BJ (cell line): Measurements from ENCODE around the gene VWDE. TPM values are rescaled to one million over a fixed set of nuclear protein-coding genes. Genes with fewer than 3 reads are reported as not detected.

Experiments
- CTCF ChIA-PET: fragments of 350-600 bp; formaldehyde crosslinking; extraction: SDS; loops from one replicate; lab custom pipeline; 2021; ENCODE audit warnings: antibody characterized with exemption, inconsistent platforms; lab: Yijun Ruan, JAX
- POLR2A ChIA-PET: fragments of 300-600 bp; sonication (Branson Sonifier 250); formaldehyde crosslinking; extraction: SDS; loops from one replicate; lab custom pipeline; 2021; ENCODE audit warnings: antibody characterized with exemption; lab: Charles Lee
- DNase-seq: peaks from one replicate; pipeline ENCODE4 v3.0.0-alpha.2; 2011; ENCODE audit warnings: low read depth
- H3K27me3 ChIP-seq: 2 replicates; pipeline ENCODE4 v1.6.0; 2011; ENCODE audit warnings: low read length; ENCODE audit not compliant: control insufficient read depth, insufficient read depth
- H3K36me3 ChIP-seq: 2 replicates; pipeline ENCODE4 v1.5.1; 2011; ENCODE audit warnings: low read length; ENCODE audit not compliant: control insufficient read depth, insufficient read depth
- H3K4me3 ChIP-seq: 2 replicates; pipeline ENCODE4 v1.5.1; 2011; ENCODE audit warnings: low read depth, mild to moderate bottlenecking, control low read depth, low read length
- CTCF ChIP-seq: IDR thresholded peaks from 2 replicates; pipeline ENCODE4 v1.5.1; 2011; ENCODE audit warnings: low read depth, mild to moderate bottlenecking, control low read depth, inconsistent platforms, low read length, moderate library complexity; ENCODE audit not compliant: insufficient read depth
- polyA plus RNA-seq: library from polyadenylated mRNA; depleted of rRNA; stranded (reverse); fragments of >200 nt; gene quantifications from 2 replicates; pipeline ENCODE4 v1.2.3, GENCODE V29; 2011

Gene VWDE
- polyA plus RNA-seq, 1 experiment = not detected

DNA sequence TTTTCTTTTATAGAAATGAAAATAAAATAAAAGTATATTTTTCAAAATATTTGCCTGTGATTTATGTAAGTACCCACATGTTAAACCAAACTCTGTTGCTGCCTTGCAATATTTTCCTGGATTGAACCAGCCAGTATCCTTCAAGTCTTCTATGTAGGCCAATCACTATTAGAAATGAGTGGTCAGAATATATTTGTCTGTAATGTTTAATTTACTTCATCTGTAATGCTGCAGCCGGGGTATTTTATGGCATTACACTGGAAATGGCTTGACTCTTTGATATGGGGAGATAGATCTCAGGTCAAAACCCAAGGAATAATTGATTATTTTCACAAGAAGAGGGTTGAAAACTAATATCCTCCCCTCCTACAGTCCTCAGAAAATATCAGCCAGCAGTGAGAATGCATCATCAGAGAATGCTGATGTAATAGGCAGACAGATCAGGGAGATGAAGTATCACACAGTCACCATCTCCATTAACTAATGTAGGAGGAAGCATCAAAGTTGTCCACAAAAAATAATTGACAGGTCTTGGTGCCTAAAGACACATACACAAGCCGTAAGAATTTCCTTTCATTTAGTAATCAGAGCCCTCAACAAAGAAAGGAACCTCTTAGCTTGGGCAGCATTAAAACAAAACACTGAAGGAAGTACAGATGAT, 82.5 kb downstream of the VWDE start:
- DNase-seq = no peak
- Histone ChIP-seq H3K4me3 (no peak overlapping the region), H3K27me3 (no peaks in the 10 kb centered on the region), H3K36me3 (no peaks in the 10 kb centered on the region)
- ChIA-PET POLR2A (no interaction called here), CTCF (no interaction called here)
- TF ChIP-seq CTCF = no peak

DNA sequence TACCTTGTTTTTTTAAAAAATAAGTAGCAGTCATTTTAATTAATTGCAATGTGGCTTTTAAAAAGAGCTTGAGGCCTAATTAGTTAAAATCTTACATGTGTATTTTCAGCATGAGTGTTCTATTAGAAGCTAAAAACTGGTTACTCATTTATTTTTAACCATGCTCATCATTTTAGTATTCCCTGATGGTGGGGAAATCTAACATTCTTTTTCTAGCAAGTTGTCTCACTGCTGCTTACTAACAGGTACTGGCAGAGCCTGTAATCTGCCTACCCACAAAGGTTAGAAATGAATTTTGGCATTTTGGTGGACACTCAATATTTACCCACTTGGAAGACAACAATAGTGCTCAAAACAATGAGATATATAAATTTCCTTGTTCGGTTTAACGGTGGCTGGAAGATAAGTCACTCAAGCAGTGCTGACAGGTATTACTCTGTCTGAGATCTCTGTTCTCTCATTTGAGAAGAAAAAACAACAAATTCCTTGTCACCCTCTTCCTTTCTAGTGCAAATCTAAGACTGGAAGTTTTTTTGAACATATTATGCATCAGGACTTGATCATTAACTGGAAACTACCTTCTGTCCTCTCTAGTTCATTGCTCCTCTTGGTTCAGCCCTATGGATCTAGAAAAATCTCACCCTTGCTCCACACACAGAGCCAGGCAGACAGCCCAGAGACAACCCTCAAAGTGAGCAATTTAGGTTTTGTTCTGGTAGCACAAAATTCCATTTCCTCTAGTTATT, 83.3 kb downstream of the VWDE start:
- ChIA-PET CTCF (no interaction called here), POLR2A (no interaction called here)
- no peak for DNase-seq
- Histone ChIP-seq H3K4me3 (no peak overlapping the region), H3K27me3 (no peaks in the 10 kb centered on the region), H3K36me3 (no peaks in the 10 kb centered on the region)
- no peak for TF ChIP-seq CTCF

DNA sequence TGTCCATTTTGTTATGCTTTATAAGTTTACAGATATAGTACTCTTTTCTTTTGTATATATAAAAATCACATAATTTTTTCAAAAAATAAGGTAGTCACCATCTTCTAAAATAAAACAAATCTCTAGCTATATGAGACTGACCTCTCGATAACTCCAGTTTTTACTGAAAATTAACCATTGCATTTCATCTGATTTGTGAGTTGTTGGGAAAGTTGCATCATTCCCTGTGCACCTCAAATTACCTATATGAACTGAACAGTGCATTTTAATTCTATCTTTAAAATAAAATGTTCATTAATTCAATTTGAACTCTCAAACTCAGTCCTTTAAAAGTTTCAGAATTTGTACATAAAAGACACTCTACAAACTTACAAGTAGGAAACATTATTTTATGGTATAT, 86.0 kb downstream of the VWDE start:
- no peak overlapping the region for H3K4me3 ChIP-seq
- no peaks in the 10 kb centered on the region for H3K27me3 ChIP-seq
- TF ChIP-seq CTCF = no peak
- ChIA-PET POLR2A (no interaction called here), CTCF (interaction anchor here (1.2 kb wide), 1 partner anchor 11 kb away, joined by 3 read pairs; no protein-coding TSS in a partner anchor)
- no peak for DNase-seq
- H3K36me3 ChIP-seq = no peaks in the 10 kb centered on the region

- Histone ChIP-seq H3K4me3 (no peak overlapping the region), H3K36me3 (no peaks in the 10 kb centered on the region), H3K27me3 (no peaks in the 10 kb centered on the region)
- TF ChIP-seq CTCF = no peak
- DNase-seq = no peak
- ChIA-PET CTCF (no interaction called here), POLR2A (no interaction called here)
Measured at GRCh38 chr7:12316925-12317324, 86.7 kb downstream of the VWDE start.

DNA sequence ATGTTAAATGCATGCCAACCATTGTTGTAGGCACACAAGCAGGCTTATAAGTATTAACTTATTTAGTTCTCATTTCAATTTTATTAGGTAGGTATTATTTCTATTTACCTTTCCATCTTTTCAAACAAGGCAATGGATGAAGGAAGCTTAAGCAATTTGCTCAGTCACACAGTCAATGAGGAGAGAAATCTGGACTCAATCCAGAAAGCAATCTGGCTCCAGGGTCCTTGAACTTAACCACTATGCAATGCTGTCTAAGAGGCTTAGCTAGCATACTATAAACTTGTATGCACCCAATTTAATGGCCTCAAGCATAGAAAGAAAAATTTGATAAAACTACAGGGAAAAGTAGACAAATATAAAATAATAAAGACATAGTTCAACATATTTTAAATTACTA, 88.6 kb downstream of the VWDE start:
- no peak for TF ChIP-seq CTCF
- DNase-seq = no peak

More for the DNA sequence above, 88.6 kb downstream of the VWDE start:
- no peaks in the 10 kb centered on the region for H3K27me3 ChIP-seq
- no peaks in the 10 kb centered on the region for H3K36me3 ChIP-seq
- H3K4me3 ChIP-seq = no peak overlapping the region
- POLR2A ChIA-PET = no interaction called here
- CTCF ChIA-PET = no interaction called here
